Mesothelial cell of epicardium (in vitro differentiated cells): ENCODE measurements around the gene B4GALT2. TPM values are rescaled to one million over a fixed set of nuclear protein-coding genes. Genes with fewer than 3 reads are reported as not detected.

Experiments
- DNase-seq, 2 experiments: peaks; one replicate each; pipeline ENCODE4 v3.0.0; 2021; ENCODE audit warnings: low spot score in 2 of 2; ENCODE audit not compliant: unreplicated experiment in 2 of 2
- H3K27ac Mint-ChIP-seq: 2 replicates; pipeline ENCODE4 v1.8.0; 2021; ENCODE audit warnings: mixed read lengths
- H3K27me3 Mint-ChIP-seq: 2 replicates; pipeline ENCODE4 v1.8.0; 2021; ENCODE audit warnings: low read depth, mixed read lengths
- H3K36me3 Mint-ChIP-seq: 2 replicates; pipeline ENCODE4 v1.8.0; 2021; ENCODE audit warnings: mixed read lengths
- H3K4me1 Mint-ChIP-seq: 2 replicates; pipeline ENCODE4 v1.8.0; 2021; ENCODE audit warnings: mixed read lengths
- H3K4me3 Mint-ChIP-seq: 2 replicates; pipeline ENCODE4 v1.8.0; 2021; ENCODE audit warnings: mild to moderate bottlenecking, moderate library complexity, mixed read lengths
- H3K9me3 Mint-ChIP-seq: 2 replicates; pipeline ENCODE4 v1.8.0; 2021; ENCODE audit warnings: mixed read lengths
- total RNA-seq: library from RNA; stranded (reverse); gene quantifications from 3 replicates; pipeline ENCODE4 v1.2.1, GENCODE V29; 2021
- TF ChIP-seq, protein P1 (sequence below): fragments of 200-600 bp; sonication (generic); IDR thresholded peaks from one replicate; pipeline ENCODE4 v1.5.0; 2021; ENCODE audit warnings: antibody characterized with exemption; ENCODE audit not compliant: unreplicated experiment

Gene B4GALT2
- total RNA-seq, 1 donor from 2014 or later = 55.8 TPM

DNA sequence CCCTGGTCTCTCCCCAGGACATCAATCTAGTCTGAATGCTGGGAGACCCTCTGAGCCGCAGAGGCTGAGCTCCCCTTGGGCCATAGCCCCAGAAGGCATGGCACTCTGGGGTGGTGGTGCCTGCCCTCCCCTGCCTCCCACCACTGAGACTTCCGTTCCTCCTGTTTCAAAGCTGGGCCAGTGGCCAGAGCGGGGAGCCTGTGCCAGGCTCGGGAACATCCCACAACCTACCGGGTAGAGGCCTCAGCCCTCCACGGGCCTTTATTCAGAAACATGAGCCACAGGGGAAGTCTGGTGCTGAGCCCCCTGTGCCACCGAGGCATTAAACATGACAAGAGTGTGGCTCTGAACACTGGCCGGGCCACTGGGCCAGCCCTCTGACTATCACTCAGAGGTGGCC is 20.4 kb downstream of the B4GALT2 start:
- Mint-ChIP-seq H3K4me3 (no peak overlapping the region), H3K36me3 (peaks cover 6% of the 10 kb centered on the region), H3K9me3 (no peaks in the 10 kb centered on the region), H3K4me1 (no peaks in the 10 kb centered on the region), H3K27me3 (no peaks in the 10 kb centered on the region), H3K27ac (no peak overlapping the region)
- no peak for DNase-seq
- TF ChIP-seq, protein P1, sequence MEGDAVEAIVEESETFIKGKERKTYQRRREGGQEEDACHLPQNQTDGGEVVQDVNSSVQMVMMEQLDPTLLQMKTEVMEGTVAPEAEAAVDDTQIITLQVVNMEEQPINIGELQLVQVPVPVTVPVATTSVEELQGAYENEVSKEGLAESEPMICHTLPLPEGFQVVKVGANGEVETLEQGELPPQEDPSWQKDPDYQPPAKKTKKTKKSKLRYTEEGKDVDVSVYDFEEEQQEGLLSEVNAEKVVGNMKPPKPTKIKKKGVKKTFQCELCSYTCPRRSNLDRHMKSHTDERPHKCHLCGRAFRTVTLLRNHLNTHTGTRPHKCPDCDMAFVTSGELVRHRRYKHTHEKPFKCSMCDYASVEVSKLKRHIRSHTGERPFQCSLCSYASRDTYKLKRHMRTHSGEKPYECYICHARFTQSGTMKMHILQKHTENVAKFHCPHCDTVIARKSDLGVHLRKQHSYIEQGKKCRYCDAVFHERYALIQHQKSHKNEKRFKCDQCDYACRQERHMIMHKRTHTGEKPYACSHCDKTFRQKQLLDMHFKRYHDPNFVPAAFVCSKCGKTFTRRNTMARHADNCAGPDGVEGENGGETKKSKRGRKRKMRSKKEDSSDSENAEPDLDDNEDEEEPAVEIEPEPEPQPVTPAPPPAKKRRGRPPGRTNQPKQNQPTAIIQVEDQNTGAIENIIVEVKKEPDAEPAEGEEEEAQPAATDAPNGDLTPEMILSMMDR = no peak

DNA sequence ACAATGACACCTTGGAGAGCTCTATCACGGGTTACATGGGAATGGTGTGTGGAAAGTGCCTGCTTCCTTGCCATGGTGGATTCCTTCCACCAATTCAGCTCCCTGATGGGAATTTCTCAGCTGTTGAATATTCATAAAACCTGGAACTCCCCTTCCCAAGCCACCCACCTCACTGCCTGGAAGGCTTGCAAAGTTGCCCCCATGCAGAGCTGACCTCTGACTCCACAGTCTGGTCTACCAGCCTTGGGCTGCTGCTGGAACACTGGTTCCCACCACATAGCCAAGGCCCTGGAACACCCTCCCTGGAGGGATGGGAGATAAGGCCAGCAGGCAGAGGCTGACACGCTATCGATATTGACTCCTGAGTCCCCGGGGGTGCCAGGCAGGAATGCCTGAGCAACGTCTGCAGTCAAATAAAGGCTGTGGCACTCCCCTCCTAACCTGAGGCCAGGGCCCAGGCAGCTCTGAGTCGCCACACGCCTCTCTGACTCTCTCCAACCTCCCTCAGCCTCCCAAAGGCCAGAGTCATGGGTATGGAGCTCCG is 21.2 kb downstream of the B4GALT2 start:
- Mint-ChIP-seq H3K4me1 (no peaks in the 10 kb centered on the region), H3K27me3 (no peaks in the 10 kb centered on the region)

DNA sequence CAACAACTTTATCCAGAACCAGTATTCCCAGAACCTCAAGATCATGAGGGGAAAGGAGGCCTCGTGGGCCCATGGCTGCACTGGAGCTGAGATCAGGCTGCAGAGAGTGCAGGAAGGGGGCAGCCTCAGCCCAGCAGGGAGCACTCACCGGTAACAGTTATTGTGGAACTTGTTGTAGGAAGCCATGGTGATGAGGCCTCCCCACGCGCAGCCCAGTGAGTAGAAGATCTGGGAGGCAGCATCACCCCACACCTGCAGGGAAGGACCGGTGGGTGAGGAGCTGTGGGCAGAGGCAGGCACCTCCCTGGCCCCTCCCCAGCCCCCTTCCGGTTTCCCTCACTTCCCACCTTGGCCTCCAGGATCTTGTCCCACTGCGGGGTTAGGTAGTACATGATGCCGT is 23.2 kb downstream of the B4GALT2 start:
- no peak for DNase-seq
- H3K27me3 Mint-ChIP-seq = no peaks in the 10 kb centered on the region
- no peaks in the 10 kb centered on the region for H3K4me1 Mint-ChIP-seq
- no peak overlapping the region for H3K4me3 Mint-ChIP-seq
- H3K9me3 Mint-ChIP-seq = no peaks in the 10 kb centered on the region
- TF ChIP-seq, protein P1 = no peak
- no peak overlapping the region for H3K27ac Mint-ChIP-seq
- H3K36me3 Mint-ChIP-seq = peaks cover 6% of the 10 kb centered on the region

More for the DNA sequence above, 21.2 kb downstream of the B4GALT2 start:
- no peaks in the 10 kb centered on the region for H3K9me3 Mint-ChIP-seq
- H3K4me3 Mint-ChIP-seq = no peak overlapping the region
- H3K27ac Mint-ChIP-seq = no peak overlapping the region
- DNase-seq = no peak
- H3K36me3 Mint-ChIP-seq = peaks cover 6% of the 10 kb centered on the region
- TF ChIP-seq, protein P1 = no peak

DNA sequence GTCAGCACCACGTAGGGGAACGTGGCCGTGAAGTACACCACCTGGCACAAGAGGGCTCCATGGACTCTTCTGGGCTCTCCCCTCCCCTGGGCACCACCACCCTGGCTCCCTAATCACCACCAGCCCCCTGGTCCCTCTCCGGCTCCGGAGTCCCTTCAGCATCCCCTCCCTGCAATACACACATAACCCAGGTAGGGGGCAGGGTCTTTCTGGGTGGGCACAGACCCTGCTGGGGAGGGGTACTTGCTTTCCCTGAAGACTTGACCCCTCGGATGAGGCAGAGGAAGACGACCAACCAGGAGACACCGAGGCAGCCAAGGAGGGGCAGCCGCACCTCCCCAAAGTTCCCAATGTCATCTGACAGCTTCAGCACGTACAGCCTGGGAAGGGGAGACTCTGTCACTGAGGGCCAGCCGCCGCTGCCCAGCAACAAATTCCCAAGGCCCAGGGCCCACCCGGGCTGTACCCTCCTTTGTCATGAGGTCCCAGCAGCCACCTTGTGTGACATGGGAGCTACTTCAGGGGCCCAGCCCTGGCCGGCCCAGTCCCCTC is 23.7 kb downstream of the B4GALT2 start:
- Mint-ChIP-seq H3K36me3 (peaks cover 6% of the 10 kb centered on the region), H3K4me1 (no peaks in the 10 kb centered on the region), H3K27ac (no peak overlapping the region), H3K4me3 (no peak overlapping the region), H3K9me3 (no peaks in the 10 kb centered on the region), H3K27me3 (no peaks in the 10 kb centered on the region)
- TF ChIP-seq, protein P1 = peak; percentile 57
- no peak for DNase-seq

DNA sequence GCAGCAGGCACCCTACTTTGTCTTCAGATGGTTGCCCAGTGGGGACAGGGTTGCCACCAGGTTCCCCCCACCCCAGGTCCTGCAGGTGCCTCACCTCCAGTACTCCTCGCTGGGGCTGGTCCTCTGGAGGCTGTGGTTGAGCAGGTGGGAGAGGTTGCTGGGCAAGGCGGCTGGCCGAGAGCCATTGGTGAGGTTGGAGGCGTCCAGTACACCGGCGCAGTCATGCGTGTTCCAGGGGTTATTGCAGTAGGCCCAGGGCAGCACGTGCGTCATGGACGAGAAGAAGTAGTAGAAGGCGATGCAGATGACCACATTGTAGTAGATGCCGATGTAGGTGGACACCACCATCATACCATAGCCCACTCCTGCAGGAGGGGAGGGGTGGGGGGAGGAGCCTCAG is 29.2 kb downstream of the B4GALT2 start:
- peaks cover 9% of the 10 kb centered on the region for H3K36me3 Mint-ChIP-seq

More for the DNA sequence above, 29.2 kb downstream of the B4GALT2 start:
- no peak overlapping the region for H3K4me3 Mint-ChIP-seq
- no peaks in the 10 kb centered on the region for H3K9me3 Mint-ChIP-seq
- no peaks in the 10 kb centered on the region for H3K27me3 Mint-ChIP-seq
- no peak for DNase-seq
- TF ChIP-seq, protein P1 = no peak
- no peak overlapping the region for H3K27ac Mint-ChIP-seq
- H3K4me1 Mint-ChIP-seq = peaks cover 7% of the 10 kb centered on the region
